Omental fat pad (tissue), 4 donors: ENCODE data around the gene TRAT1. TPM values are rescaled to one million over a fixed set of nuclear protein-coding genes. Genes with fewer than 3 reads are reported as not detected.
"Not testable (repeated sequence)": the region's sequence is repeated elsewhere in the genome, so short reads cannot be mapped to it uniquely, and the experiment has no call there.

Experiments
- ATAC-seq: fragments of 150-250 bp; one replicate; pipeline ENCODE4 v1.9.1; 2016; ENCODE audit warnings: mild to moderate bottlenecking, moderate library complexity; ENCODE audit not compliant: low FRiP score
- DNase-seq: peaks from one replicate; pipeline ENCODE4 v3.0.0-alpha.2; 2019; ENCODE audit warnings: low spot score
- CTCF ChIP-seq, 3 donors: fragments of 450-650 bp; IDR thresholded peaks; one replicate each; pipeline ENCODE4 v1.5.1; 2016 to 2017; ENCODE audit warnings: antibody characterized with exemption in 3 of 3, mild to moderate bottlenecking in 3 of 3, moderate library complexity in 2 of 3
- total RNA-seq, 4 donors: library from RNA; depleted of rRNA; stranded (reverse); fragments of >200 nt; gene quantifications; one replicate each; pipeline ENCODE4 v1.1.0, GENCODE V29; 2016

The TRAT1 gene
- total RNA-seq, 4 donors from 2014 or later = 0.84 to 2.7 (median 1.2) TPM

GRCh38 chr3:108806316-108806715, 16.3 kb upstream of the TRAT1 start:
- TF ChIP-seq CTCF (IDR thresholded peaks at IDR 0.05) = no peak
- ATAC-seq (no peak), DNase-seq (no peak)

DNA sequence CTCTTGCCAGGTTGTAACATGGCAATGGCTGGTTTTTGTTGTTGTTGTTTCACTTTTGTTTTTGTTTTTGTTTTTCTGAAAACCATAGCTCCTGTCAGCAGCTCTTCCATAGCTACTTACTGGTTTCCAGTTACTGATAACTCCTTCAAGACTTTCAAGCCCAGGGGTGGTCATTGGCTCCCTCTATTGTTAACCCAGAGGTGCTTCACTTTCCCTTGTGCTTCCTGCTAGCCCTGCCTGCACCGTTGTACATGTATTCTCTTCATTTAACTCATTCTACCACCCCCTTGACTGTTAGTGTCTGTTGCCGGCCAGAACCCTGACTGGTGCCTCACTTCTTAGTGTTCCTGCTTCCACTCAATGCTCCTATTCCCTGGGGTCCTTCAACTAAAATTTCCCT, 4.2 kb upstream of the TRAT1 start:
- ATAC-seq = no peak
- no peak for TF ChIP-seq CTCF (IDR thresholded peaks at IDR 0.05)
- no peak for DNase-seq

DNA sequence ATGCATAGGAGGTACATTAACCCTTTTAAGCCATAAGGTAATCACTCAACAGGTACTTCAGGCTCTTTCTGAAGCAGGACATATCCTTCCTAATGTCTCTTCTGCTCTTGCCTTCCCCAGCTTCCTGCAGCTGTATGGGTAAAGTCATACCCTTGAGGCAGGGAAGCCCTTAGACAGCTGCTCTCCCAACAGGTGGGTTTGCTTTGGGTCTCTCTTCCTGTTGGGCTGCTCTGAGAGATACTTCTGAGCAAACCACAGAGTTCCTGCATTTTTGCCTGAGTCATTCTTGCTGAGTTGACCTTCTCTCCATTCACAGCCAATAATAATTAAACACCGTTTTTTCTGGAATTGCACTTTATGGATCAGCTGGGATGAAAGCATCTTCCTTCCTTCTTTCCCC, 2.0 kb upstream of the TRAT1 start:
- ATAC-seq = no peak
- DNase-seq = no peak
- no peak for TF ChIP-seq CTCF (IDR thresholded peaks at IDR 0.05)

GRCh38 chr3:108823227-108823626, 641 bp downstream of the TRAT1 start:
- no peak for TF ChIP-seq CTCF (IDR thresholded peaks at IDR 0.05)
- DNase-seq (no peak), ATAC-seq (no peak)

GRCh38 chr3:108823803-108824202, 1.2 kb downstream of the TRAT1 start:
- not testable (repeated sequence) for ATAC-seq, DNase-seq

- DNase-seq = no peak
- no peak for TF ChIP-seq CTCF (IDR thresholded peaks at IDR 0.05)
- no peak for ATAC-seq
Observed at GRCh38 chr3:108826309-108827187, 4.0 kb downstream of the TRAT1 start.

DNA sequence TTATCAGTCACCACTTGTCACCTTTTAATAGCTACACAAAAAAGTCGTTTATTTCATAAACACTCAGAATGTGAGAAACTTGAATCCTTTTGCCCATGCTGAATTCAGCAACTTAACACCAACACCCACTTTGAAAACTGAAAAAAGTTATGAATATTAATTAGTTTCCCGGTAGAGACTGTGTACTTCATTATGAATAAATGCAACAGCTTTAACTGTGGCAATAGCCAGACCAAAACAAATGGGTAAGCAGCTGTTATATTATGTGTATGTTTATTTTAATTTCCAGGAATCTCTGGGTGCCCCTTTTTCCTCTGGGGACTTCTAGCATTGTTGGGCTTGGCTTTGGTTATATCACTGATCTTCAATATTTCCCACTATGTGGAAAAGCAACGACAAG, 7.8 kb downstream of the TRAT1 start:
- no peak for TF ChIP-seq CTCF (IDR thresholded peaks at IDR 0.05)
- ATAC-seq = no peak

More for the DNA sequence above, 7.8 kb downstream of the TRAT1 start:
- DNase-seq = no peak
